Measurements from ENCODE around the gene ACVR1B.
A peak's percentile ranks its signal among the peaks of the same experiment; 100 is the strongest.

ACVR1B gene

GRCh38 chr12:51951199-51951842, at the start of gene ACVR1B:
ACVR1B (plus strand) TSS chr12:51951699; CDS start chr12:51951744, 45 bp downstream.
- DNase-seq = peak; percentile 91

GRCh38 chr12:51901881-51902280, 49.6 kb upstream of the ACVR1B start:
- DNase-seq = no peak

- DNase-seq = no peak
Measured at GRCh38 chr12:51904951-51905470, 46.5 kb upstream of the ACVR1B start.

GRCh38 chr12:51905471-51906429, 45.7 kb upstream of the ACVR1B start:
- no peak for DNase-seq

GRCh38 chr12:51906430-51907082, 44.9 kb upstream of the ACVR1B start:
- no peak for DNase-seq

GRCh38 chr12:51907083-51907855, 44.2 kb upstream of the ACVR1B start, which contains the start of gene ACVRL1:
ACVRL1 (plus strand) TSS chr12:51907504; CDS start chr12:51912475, 4,971 bp downstream.
- DNase-seq = no peak

- no peak for DNase-seq
Measured at GRCh38 chr12:51907856-51908425, 43.6 kb upstream of the ACVR1B start.

- no peak for DNase-seq
Measured at GRCh38 chr12:51908876-51909592, 42.5 kb upstream of the ACVR1B start.

- no peak for DNase-seq
Measured at GRCh38 chr12:51910168-51910567, 41.3 kb upstream of the ACVR1B start.

- DNase-seq = no peak
Measured at GRCh38 chr12:51910691-51911090, 40.8 kb upstream of the ACVR1B start.

GRCh38 chr12:51911307-51911706, 40.2 kb upstream of the ACVR1B start:
- no peak for DNase-seq

- DNase-seq = peak in 1 of 2 donors; percentile 32
Measured at GRCh38 chr12:51911788-51912711, 39.4 kb upstream of the ACVR1B start.

- no peak for DNase-seq
Measured at GRCh38 chr12:51913071-51914033, 38.1 kb upstream of the ACVR1B start.

- DNase-seq = no peak
Measured at GRCh38 chr12:51914034-51914923, 37.2 kb upstream of the ACVR1B start.

GRCh38 chr12:51915003-51915625, 36.4 kb upstream of the ACVR1B start:
- no peak for DNase-seq

- no peak for DNase-seq
Measured at GRCh38 chr12:51915951-51916350, 35.5 kb upstream of the ACVR1B start.

GRCh38 chr12:51917041-51917590, 34.4 kb upstream of the ACVR1B start:
- no peak for DNase-seq

Data from CD4-positive, alpha-beta T cell treated with Interleukin-1 beta for 1 hour (primary cell).